Activated naive CD8-positive, alpha-beta T cell treated with anti-CD3 and anti-CD28 coated beads, Interleukin-2, amount 50 U/mL, for 24 hours (primary cell): Measurements from ENCODE around the gene MIGA2.

ENCODE experiments used
- ATAC-seq: fragments of 150-1000 bp; cut with Tn5 transposase; one replicate; pipeline ENCODE4 v1.10.0; 2021
- DNase-seq: peaks from one replicate; pipeline ENCODE4 v3.0.0; 2021
- H3K27ac Mint-ChIP-seq: one replicate; pipeline ENCODE4 v1.8.0; 2021; ENCODE audit warnings: mild to moderate bottlenecking, mixed read lengths
- H3K27me3 Mint-ChIP-seq: one replicate; pipeline ENCODE4 v1.8.0; 2021; ENCODE audit warnings: mixed read lengths
- H3K36me3 Mint-ChIP-seq: one replicate; pipeline ENCODE4 v1.8.0; 2021; ENCODE audit warnings: low read depth, mixed read lengths
- H3K4me1 Mint-ChIP-seq: one replicate; pipeline ENCODE4 v1.8.0; 2021; ENCODE audit warnings: mixed read lengths
- H3K4me3 Mint-ChIP-seq: one replicate; pipeline ENCODE4 v1.8.0; 2021; ENCODE audit warnings: mild to moderate bottlenecking, moderate library complexity, mixed read lengths
- H3K9me3 Mint-ChIP-seq: one replicate; pipeline ENCODE4 v1.8.0; 2021; ENCODE audit warnings: mixed read lengths

MIGA2 gene

DNA sequence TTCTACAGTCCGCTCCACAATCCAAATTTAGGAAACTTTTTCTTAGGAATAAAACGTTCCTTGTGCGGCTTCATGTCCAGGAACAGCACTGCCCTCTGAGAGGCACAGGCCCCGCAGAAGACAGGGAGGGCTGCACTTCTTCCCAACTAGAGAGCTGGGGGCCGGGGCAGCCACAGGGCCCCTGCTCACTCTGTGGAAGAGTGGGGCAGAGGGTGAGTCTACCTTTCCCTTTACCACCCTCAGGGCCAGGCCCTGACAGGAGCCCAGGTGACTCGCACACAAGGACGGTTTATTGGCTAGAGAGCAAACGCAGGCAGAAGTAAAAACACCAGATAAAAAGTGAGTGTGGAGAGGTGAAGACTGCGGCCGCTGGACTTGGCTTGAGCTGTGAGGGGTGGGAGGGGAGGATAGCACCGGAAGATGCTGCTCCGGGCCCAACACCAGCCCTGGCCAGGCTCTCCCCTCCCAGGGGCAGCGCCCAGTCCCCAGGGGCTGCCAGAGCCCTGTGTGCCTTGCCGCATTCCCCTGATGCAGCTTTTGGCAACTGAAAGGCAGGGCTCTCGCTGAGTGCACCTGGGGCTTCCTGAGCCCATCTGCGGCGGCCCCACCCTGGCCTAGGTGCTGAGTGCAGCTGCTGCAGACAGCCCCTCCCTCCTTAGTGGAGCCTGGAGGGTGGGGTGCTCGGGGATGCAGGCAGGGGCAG lies 28.5 kb upstream of the MIGA2 start:
- Mint-ChIP-seq H3K4me3 (no peak overlapping the region), H3K9me3 (no peaks in the 10 kb centered on the region), H3K27ac (no peak overlapping the region), H3K36me3 (peaks cover 22% of the 10 kb centered on the region), H3K27me3 (no peaks in the 10 kb centered on the region), H3K4me1 (no peaks in the 10 kb centered on the region)
- DNase-seq: no peak
- ATAC-seq: no peak

DNA sequence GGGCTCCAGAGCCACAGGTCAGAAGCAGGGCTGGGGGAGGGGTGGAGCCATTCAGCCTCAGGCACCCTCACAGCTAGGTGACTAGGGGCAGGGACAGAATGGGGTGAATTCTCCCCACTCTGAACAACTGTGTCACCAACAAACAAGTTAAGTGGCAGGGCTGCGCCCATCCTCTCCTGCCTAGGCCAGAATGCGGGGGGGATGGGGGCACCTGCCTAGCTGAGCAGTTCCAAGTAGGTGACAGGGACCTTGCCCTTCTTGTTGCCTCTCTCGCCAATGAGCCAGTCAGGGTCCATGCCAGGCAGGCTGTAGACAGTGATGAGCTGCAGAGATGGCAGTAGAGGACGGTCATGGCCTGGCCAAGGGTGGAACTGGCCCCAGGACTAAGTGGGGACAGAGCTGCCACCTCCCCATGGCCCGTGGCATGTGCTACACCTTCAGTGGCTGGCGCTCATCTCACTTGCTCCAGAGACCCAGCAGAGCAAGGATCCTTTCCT lies 27.9 kb upstream of the MIGA2 start:
- H3K36me3 Mint-ChIP-seq: peaks cover 21% of the 10 kb centered on the region
- no peak overlapping the region for H3K4me3 Mint-ChIP-seq
- H3K4me1 Mint-ChIP-seq: no peaks in the 10 kb centered on the region
- ATAC-seq (no peak), DNase-seq (no peak)
- no peaks in the 10 kb centered on the region for H3K9me3 Mint-ChIP-seq
- H3K27ac Mint-ChIP-seq: no peak overlapping the region
- H3K27me3 Mint-ChIP-seq: no peaks in the 10 kb centered on the region

DNA sequence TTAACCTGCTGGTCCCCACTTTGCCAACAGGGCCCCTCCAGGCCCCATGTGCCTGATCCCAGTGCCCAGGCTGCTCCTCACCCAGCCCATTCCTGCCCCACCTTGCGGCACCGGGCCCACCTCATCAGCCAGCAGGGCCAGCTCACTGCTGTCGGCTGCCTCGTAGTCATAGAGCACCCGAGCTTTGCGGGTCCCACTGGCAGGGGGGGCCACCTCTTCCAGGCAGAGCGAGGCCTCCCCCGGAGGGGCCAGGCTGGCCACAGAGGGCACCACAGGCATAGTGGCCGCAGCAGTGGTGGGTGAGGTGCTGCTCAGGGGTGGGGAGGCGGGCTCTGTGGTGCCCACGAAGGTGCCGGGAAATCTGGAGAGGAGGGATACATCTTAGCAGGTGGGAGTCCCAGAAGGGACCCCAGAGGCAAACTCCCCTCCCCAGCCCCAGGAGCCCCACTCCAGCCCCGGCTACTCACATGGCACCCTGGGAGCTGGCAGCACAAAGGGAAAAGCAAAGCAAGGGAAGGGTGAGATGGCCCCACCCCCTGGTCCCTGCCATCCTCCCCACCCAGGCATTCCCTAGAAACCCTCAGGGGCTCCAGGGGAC lies 27.3 kb upstream of the MIGA2 start:
- H3K4me1 Mint-ChIP-seq: no peaks in the 10 kb centered on the region

DNA sequence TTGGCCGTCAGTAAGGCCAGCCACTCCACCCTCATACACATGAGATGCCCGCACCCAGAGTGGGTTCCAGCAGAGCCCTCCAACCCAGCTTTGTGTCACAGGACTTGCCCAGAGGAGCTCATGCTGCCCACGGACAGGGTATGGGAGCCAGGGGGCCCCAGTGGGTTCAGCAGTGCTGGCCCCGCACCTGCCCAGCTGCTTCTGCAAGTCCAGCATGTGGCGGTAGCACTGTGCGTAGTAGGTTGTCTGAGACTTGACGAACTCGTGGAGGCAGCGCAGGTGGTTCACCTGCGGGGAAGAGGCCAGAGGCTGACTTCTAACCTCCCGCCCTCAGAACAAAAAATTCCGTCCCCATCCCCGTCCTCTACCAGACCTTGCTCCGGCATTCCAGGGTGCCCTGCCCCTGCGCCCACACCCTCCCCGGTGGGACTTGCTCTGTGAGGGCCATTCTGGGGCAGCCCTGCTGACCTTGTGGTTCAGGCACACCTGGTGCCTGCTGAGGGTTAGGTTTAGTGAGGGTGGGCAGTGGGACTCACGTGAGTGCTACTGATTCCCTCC lies 26.8 kb upstream of the MIGA2 start:
- Mint-ChIP-seq H3K4me3 (no peak overlapping the region), H3K27ac (no peak overlapping the region), H3K4me1 (no peaks in the 10 kb centered on the region), H3K9me3 (no peaks in the 10 kb centered on the region), H3K27me3 (no peaks in the 10 kb centered on the region), H3K36me3 (peaks cover 20% of the 10 kb centered on the region)
- no peak for ATAC-seq
- no peak for DNase-seq

More for the DNA sequence above, 27.3 kb upstream of the MIGA2 start:
- Mint-ChIP-seq H3K36me3 (peaks cover 21% of the 10 kb centered on the region), H3K27ac (no peak overlapping the region), H3K27me3 (no peaks in the 10 kb centered on the region), H3K4me3 (no peak overlapping the region), H3K9me3 (no peaks in the 10 kb centered on the region)
- DNase-seq (no peak), ATAC-seq (no peak)

DNA sequence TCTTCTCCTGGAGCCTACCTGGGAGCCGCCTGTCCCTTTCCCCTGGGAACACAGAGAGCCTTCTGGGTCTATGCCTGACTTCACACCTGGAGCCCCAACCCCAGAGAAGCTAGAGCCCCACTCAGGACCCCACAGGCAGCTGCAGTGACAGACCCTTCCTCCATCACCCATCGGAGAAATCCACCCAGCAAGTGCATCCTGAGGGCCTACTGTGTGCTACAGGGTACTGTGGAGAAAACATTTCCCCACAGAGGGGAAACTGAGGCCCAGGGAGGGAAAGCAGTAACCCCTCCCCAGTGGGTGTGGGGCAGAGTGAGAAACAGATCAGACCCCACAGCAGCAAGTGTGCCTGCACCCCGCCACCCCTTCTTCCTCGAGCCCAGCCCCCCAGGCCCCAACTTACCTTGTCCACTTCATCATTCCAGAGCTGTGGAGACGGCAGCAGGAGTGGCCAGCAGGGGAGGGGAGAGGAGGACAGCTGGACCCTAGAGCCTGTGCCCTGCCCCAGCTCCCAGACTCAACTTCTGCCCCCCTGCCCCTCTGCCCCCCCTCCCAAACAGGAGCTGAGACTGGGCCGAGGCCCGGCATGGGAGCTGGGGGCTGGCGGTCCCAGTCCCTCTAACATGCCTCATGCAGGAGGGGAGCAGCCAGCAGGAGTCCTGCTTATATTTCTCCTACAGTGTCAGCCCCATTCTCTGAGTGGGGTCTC lies 26.0 kb upstream of the MIGA2 start:
- H3K27me3 Mint-ChIP-seq: no peaks in the 10 kb centered on the region
- H3K36me3 Mint-ChIP-seq: peaks cover 12% of the 10 kb centered on the region
- no peak overlapping the region for H3K27ac Mint-ChIP-seq
- no peak overlapping the region for H3K4me3 Mint-ChIP-seq
- no peaks in the 10 kb centered on the region for H3K9me3 Mint-ChIP-seq
- H3K4me1 Mint-ChIP-seq: no peaks in the 10 kb centered on the region
- no peak for ATAC-seq
- DNase-seq: no peak

DNA sequence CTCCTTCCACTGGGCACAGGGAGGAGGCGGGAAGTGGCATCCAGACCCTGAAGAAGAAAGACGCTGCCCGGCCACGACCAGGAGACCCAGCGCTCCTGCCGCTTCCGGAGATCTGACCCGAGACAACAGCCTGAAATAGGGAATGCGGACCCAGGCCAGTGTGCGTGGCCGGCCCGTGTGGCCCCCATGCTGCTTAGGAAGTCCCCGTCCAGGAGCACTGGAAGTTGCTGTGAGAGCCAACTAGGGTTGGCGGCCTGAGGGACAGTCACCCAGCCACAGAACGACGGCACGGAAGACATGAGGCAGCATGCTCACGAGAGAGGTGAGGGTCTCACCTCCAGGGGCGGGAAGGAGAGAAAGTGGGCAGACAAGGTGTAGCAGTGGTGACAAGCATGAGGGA lies 25.3 kb upstream of the MIGA2 start:
- Mint-ChIP-seq H3K4me1 (no peaks in the 10 kb centered on the region), H3K27ac (no peak overlapping the region), H3K27me3 (no peaks in the 10 kb centered on the region), H3K9me3 (no peaks in the 10 kb centered on the region), H3K36me3 (peaks cover 9% of the 10 kb centered on the region), H3K4me3 (no peak overlapping the region)
- ATAC-seq (no peak), DNase-seq (no peak)

DNA sequence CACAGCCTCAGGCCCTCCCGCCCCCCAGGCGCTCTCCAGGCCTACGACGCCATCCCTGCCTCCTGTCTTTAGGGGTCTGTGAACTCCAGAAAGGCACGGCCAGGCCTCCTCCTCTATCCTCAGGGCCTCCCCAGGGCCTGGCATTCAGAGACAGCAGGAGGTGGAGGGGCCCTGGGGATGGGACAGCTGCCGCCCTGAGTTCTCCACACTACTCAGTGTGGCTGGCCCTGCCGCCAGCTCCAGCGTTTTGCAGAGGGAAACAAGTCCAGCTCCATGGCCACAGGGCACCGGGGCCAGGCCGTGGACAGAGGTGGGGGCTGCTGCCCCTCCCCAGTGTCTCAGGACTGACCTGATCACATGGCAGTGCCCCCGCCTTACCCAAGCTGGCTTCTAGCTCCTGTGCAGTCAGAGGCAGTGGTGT lies 24.7 kb upstream of the MIGA2 start:
- Mint-ChIP-seq H3K4me1 (no peaks in the 10 kb centered on the region), H3K27ac (no peak overlapping the region), H3K9me3 (no peaks in the 10 kb centered on the region), H3K27me3 (no peaks in the 10 kb centered on the region), H3K36me3 (peaks cover 6% of the 10 kb centered on the region), H3K4me3 (no peak overlapping the region)
- DNase-seq (no peak), ATAC-seq (no peak)

DNA sequence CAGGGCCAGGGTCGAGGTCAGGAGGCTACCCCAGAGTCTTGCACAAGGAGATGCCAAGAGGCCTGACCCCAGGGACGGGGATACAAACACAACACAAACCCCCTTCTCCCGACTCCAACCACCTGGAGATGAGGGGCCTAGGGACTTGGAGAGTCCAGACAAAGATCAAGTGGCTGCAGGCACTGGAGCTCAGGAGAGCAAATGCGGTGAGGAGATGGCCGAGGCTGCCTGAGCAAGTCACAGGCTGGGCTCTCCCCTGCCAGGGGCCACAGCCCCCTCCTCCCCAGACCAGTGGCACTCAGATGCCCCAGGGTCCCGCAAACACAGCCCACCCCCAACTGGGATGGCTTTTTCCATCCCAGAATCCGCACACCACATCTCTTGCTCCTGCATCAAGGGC lies 24.1 kb upstream of the MIGA2 start:
- Mint-ChIP-seq H3K27ac (no peak overlapping the region), H3K4me1 (no peaks in the 10 kb centered on the region), H3K4me3 (no peak overlapping the region), H3K36me3 (peaks cover 6% of the 10 kb centered on the region), H3K9me3 (no peaks in the 10 kb centered on the region), H3K27me3 (no peaks in the 10 kb centered on the region)
- no peak for ATAC-seq
- no peak for DNase-seq

DNA sequence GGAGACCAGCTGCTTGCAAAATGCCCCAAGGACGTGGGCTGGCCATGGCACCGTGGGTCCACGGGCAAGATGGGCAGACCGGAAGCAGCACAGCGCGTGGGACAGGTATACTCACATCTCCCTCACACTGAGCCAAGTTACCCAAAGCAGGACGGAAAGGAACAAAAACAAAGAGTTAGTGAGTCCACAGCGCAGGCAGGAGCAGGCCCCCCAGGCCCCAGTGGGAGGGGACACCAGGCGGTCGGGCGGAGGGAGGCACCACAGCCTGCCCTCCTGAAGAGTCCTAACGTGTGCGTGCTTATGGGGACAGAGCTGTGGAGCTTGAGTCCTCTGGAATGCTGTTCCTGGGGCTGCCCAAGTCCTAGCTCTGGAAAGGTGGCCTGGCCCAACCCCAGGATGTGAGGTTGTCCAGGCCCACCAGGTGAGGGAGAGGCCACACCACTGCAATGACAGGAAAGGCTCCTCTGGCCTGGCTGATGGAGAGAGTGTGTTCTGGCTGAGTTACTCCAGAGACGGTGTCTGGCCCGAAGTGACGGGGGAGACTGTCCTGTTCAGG lies 23.5 kb upstream of the MIGA2 start:
- H3K36me3 Mint-ChIP-seq: peaks cover 2% of the 10 kb centered on the region
- DNase-seq (no peak), ATAC-seq (no peak)
- H3K9me3 Mint-ChIP-seq: no peaks in the 10 kb centered on the region
- no peak overlapping the region for H3K4me3 Mint-ChIP-seq
- H3K4me1 Mint-ChIP-seq: no peaks in the 10 kb centered on the region
- no peaks in the 10 kb centered on the region for H3K27me3 Mint-ChIP-seq
- H3K27ac Mint-ChIP-seq: no peak overlapping the region

DNA sequence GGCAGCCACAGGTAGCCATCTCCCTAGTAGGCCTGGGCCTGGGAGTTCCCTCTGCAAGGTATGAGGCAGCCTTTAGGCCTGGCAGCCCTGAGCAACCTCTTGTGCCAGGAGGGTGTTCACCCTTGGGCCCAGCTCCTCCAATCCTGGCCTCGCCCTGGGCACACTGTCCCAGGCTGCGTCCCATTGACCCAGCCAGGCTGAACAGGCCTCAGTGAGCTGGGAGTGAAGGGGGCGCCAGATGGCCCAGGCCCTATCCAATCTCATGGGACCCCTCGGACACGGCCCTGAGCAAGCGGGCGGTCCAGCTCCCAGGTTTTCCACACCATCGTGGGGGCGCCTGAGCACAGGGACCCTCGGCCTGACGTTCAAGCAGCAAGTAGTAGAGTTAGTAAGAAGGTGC lies 22.8 kb upstream of the MIGA2 start:
- H3K36me3 Mint-ChIP-seq: peaks cover 3% of the 10 kb centered on the region
- DNase-seq: no peak
- no peak for ATAC-seq
- H3K4me3 Mint-ChIP-seq: no peak overlapping the region
- no peak overlapping the region for H3K27ac Mint-ChIP-seq
- H3K9me3 Mint-ChIP-seq: no peaks in the 10 kb centered on the region
- no peaks in the 10 kb centered on the region for H3K4me1 Mint-ChIP-seq
- H3K27me3 Mint-ChIP-seq: no peaks in the 10 kb centered on the region

DNA sequence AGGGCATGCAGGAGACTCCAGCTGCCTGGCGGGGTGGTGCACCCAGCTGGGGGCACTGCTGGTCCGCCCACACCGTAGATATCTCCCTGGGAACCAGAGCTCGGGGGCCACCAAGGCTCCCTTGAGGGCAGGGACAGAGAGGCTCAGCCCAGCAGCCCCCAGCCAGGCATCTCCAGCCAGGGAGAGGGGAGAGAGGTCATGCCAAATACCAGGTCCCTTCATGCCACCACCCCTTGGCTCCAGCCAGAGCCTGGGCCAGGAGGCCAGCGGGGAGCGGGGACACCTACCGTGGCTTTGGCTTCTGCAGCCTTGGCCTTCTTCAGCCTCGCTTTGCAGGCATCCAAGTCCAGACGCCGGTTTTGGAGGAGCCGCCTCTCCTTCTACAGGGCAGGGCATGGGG lies 22.3 kb upstream of the MIGA2 start:
- ATAC-seq (no peak), DNase-seq (no peak)
- Mint-ChIP-seq H3K9me3 (no peaks in the 10 kb centered on the region), H3K27ac (no peak overlapping the region), H3K36me3 (peaks cover 3% of the 10 kb centered on the region), H3K4me1 (no peaks in the 10 kb centered on the region), H3K27me3 (no peaks in the 10 kb centered on the region), H3K4me3 (no peak overlapping the region)

DNA sequence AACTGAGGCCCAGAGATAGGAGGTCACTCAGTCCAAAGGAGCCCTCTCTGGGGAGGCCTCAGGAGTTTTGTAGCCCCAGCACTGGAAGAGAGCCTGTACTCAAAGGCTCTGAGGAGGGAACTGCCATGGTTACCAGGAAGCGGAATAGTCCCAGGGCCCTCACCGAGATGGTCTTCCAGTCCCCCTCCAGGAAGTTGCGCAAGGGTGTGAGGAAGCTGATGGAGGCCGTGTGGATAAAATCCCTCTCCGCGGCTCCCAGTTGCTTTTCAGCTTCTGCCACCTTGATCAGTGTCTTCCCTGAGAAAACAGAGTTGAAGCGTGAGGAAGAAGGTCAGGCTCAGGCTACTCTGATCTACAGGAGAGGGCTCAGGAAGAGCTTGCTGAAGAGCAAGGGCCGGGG lies 21.8 kb upstream of the MIGA2 start:
- Mint-ChIP-seq H3K4me1 (no peaks in the 10 kb centered on the region), H3K27ac (no peak overlapping the region), H3K4me3 (no peak overlapping the region), H3K9me3 (no peaks in the 10 kb centered on the region), H3K36me3 (peaks cover 3% of the 10 kb centered on the region), H3K27me3 (no peaks in the 10 kb centered on the region)
- ATAC-seq (no peak), DNase-seq (no peak)

DNA sequence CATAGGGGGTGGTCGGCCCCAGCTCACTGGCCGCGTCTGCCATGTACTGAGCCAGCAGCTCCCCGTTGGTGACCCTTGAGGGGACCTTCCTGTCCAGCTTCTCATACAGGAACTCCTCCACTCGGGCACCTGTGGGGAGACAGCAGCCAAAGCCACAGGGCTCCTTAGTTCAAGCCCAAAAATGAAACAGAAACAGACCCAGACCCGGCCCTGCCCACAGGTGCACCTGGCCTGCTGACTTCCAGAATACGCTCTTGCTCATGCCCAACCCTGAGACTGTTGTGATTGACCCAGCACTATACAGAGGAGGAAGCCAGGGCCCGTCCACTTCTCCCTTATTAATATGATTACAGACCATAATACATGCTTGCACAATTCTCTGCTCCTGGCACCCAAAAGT lies 15.3 kb upstream of the MIGA2 start:
- H3K36me3 Mint-ChIP-seq: peaks cover 3% of the 10 kb centered on the region
- no peaks in the 10 kb centered on the region for H3K9me3 Mint-ChIP-seq
- H3K27ac Mint-ChIP-seq: no peak overlapping the region
- DNase-seq (no peak), ATAC-seq (no peak)
- H3K4me1 Mint-ChIP-seq: peaks cover 15% of the 10 kb centered on the region
- no peaks in the 10 kb centered on the region for H3K27me3 Mint-ChIP-seq
- no peak overlapping the region for H3K4me3 Mint-ChIP-seq

DNA sequence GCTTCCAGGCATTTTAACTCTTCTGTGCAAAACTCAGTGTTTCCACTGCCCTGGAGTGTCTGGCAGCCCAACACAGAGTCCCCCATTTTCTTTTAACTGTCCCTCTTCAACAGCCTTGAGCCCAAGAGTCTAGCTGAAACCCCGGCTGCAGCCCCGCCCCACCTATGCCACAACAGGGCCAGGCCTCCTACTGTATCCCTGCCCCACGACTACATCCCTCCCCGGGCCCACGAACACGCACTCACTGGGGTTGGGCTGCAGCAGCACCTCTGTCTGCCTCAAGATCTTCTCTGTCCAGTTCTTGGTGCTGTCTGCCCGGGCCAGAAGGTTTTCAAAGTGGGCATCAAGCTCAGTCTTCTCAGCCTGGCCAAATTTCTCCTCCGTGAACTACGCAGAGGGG lies 14.4 kb upstream of the MIGA2 start:
- peaks cover 3% of the 10 kb centered on the region for H3K36me3 Mint-ChIP-seq
- H3K27me3 Mint-ChIP-seq: no peaks in the 10 kb centered on the region
- ATAC-seq: no peak
- H3K4me1 Mint-ChIP-seq: peaks cover 20% of the 10 kb centered on the region
- no peak for DNase-seq
- no peaks in the 10 kb centered on the region for H3K9me3 Mint-ChIP-seq
- no peak overlapping the region for H3K27ac Mint-ChIP-seq
- no peak overlapping the region for H3K4me3 Mint-ChIP-seq
